ENCODE measurements around the gene SEC14L1. TPM values are rescaled to one million over a fixed set of nuclear protein-coding genes. Genes with fewer than 3 reads are reported as not detected.

Gene SEC14L1
- total RNA-seq, 2 experiments from 2014 or later, result 68.1 to 68.5 TPM

DNA sequence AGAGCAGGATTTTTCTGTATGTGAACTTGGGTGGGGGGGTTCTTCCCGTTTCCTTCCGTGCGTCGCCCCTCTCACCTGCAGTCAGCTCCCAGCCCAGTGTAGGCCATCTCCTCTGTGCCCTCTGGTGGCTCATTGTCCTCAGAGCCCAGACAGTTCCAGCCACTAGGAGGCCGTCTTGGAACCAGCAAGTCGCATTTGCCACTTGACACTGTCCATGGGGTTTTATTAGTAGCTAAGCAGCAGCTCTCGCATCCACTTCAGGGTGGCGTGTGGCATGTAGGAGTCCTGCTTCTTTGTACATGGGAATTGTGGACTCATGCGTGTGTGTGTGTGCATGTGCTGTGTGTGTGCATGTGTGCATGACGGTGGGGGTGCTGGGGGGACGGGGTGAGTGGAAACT is 74.0 kb downstream of the SEC14L1 start:
- H3K36me3 Mint-ChIP-seq, result peaks cover 36% of the 10 kb centered on the region
- no peak overlapping the region for H3K4me3 Mint-ChIP-seq
- intact Hi-C loops (cut with micrococcal nuclease), result no loop called here
- H3K27ac Mint-ChIP-seq, result no peak overlapping the region
- peak; percentile 38 for DNase-seq
- ChIA-PET CTCF (interaction anchor here (0.6 to 1.4 kb wide), 2 partner anchors 48 to 128 kb away, joined by 3 to 6 read pairs; no protein-coding TSS in a partner anchor), POLR2A (no interaction called here)
- no peaks in the 10 kb centered on the region for H3K9me3 Mint-ChIP-seq
- H3K4me1 Mint-ChIP-seq (ENCODE audit: low read depth), result no peaks in the 10 kb centered on the region
- H3K27me3 Mint-ChIP-seq, result no peaks in the 10 kb centered on the region

DNA sequence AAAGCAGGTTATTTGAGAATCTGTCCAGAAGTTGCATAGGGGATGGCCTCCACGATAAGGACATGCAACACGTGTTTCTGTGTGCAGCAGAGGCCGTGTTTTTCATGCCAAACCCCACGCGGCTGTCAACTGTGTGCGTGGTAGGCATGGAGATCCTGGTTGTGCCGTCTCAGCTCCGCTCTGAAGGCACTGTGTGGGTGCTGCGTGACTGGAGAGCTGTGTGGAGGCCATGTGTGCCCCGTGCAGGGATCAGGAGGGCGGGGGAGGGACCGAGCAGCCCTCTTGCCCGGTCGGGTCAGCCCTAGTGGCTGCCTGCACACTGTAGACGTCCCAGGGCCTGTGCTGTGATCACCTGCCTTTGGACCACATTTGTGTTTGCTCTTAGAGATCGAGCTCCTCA is 74.5 kb downstream of the SEC14L1 start:
- no peak for DNase-seq
- Mint-ChIP-seq H3K4me3 (no peak overlapping the region), H3K9me3 (no peaks in the 10 kb centered on the region), H3K36me3 (peaks cover 32% of the 10 kb centered on the region), H3K27me3 (no peaks in the 10 kb centered on the region), H3K27ac (no peak overlapping the region), H3K4me1 (ENCODE audit: low read depth) (no peaks in the 10 kb centered on the region)
- CTCF ChIA-PET, result interaction anchor here (0.6 to 1.4 kb wide), 3 partner anchors 32 to 128 kb away, joined by 3 to 6 read pairs (median 3); no protein-coding TSS in a partner anchor
- POLR2A ChIA-PET, result no interaction called here
- intact Hi-C loops (cut with micrococcal nuclease), result no loop called here

DNA sequence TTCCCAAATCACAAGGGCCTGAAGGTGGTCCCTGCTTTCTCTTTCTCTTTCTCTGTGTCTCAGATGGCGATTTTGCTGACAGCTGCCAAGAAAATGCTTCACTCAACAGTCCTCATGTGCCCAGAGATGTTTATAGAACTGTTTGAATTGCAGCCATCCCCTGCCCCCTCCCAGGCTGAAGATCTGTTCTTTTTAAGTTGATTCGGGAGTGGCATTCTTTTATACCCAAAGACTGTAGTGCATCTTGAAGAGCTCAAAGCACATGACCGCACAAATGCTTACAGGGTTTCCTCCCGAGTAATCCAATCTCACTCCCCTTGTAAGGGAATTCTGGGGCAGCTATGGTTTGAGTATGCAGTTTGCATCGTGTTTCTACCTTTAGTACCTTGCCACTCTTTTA is 75.7 kb downstream of the SEC14L1 start:
- Mint-ChIP-seq H3K36me3 (peaks cover 23% of the 10 kb centered on the region), H3K27ac (no peak overlapping the region), H3K27me3 (no peaks in the 10 kb centered on the region), H3K4me3 (no peak overlapping the region), H3K4me1 (ENCODE audit: low read depth) (no peaks in the 10 kb centered on the region), H3K9me3 (no peaks in the 10 kb centered on the region)
- intact Hi-C loops (cut with micrococcal nuclease), result no loop called here
- POLR2A ChIA-PET, result no interaction called here
- DNase-seq, result no peak
- CTCF ChIA-PET, result interaction anchor here (0.9 to 1.4 kb wide), 1 partner anchor 31 kb away, joined by 3 read pairs; no protein-coding TSS in a partner anchor

DNA sequence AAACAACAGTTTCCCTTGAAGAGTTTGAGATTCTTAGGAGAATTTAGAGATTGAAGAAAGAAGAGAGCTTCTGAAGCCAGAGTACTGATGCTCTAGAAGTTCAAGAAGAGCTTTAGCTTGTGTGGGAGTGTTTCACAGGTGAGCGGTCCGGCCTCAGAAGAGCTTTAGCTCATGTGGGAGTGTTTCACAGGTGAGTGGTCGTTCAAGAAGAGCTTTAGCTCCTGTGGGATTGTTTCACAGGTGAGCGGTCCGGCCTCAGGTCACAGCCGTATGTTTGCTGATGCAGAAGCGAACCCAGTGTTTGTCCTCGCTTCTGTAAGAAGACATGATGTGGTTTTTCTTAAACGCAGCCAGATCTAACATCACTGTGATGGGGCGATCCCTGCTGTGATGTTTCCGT is 76.4 kb downstream of the SEC14L1 start:
- Mint-ChIP-seq H3K27ac (no peak overlapping the region), H3K27me3 (no peaks in the 10 kb centered on the region), H3K4me3 (no peak overlapping the region), H3K9me3 (no peaks in the 10 kb centered on the region), H3K4me1 (ENCODE audit: low read depth) (no peaks in the 10 kb centered on the region), H3K36me3 (peaks cover 18% of the 10 kb centered on the region)
- DNase-seq, result no peak
- ChIA-PET CTCF (interaction anchor here (0.9 kb wide), 1 partner anchor 31 kb away, joined by 3 read pairs; no protein-coding TSS in a partner anchor), POLR2A (no interaction called here)
- intact Hi-C loops (cut with micrococcal nuclease), result no loop called here

GRCh38 chr17:77217566-77217965 is 76.8 kb downstream of the SEC14L1 start:
- Mint-ChIP-seq H3K4me1 (ENCODE audit: low read depth) (no peaks in the 10 kb centered on the region), H3K4me3 (no peak overlapping the region), H3K27me3 (no peaks in the 10 kb centered on the region), H3K27ac (no peak overlapping the region), H3K36me3 (peaks cover 16% of the 10 kb centered on the region), H3K9me3 (no peaks in the 10 kb centered on the region)
- ChIA-PET CTCF (interaction anchor here (0.9 kb wide), 1 partner anchor 30 kb away, joined by 3 read pairs; no protein-coding TSS in a partner anchor), POLR2A (no interaction called here)
- DNase-seq, result no peak
- intact Hi-C loops (cut with micrococcal nuclease), result no loop called here

DNA sequence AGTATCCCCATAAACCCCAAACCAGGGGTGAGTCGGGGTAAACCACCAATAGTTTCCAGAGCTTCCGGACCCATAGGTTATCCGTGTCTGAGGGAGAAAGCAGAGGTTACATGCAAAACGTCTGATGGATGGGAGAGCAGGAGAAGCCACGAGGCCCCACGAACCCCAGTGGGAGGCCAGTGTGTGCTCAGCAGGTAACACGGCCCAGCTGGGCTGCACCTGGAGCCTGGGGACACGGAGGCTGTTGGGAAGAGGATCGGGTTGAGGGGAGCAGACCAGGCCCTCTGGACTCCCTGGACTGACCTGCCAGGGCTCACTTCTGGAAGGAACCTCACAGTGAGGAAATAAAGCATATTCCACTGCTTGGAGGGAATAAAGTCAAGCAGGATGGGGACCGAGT is 78.1 kb downstream of the SEC14L1 start:
- Mint-ChIP-seq H3K9me3 (no peaks in the 10 kb centered on the region), H3K27ac (no peak overlapping the region), H3K36me3 (peaks cover 13% of the 10 kb centered on the region), H3K27me3 (no peaks in the 10 kb centered on the region), H3K4me3 (no peak overlapping the region), H3K4me1 (ENCODE audit: low read depth) (no peaks in the 10 kb centered on the region)
- ChIA-PET POLR2A (no interaction called here), CTCF (no interaction called here)
- no peak for DNase-seq
- intact Hi-C loops (cut with micrococcal nuclease), result no loop called here

DNA sequence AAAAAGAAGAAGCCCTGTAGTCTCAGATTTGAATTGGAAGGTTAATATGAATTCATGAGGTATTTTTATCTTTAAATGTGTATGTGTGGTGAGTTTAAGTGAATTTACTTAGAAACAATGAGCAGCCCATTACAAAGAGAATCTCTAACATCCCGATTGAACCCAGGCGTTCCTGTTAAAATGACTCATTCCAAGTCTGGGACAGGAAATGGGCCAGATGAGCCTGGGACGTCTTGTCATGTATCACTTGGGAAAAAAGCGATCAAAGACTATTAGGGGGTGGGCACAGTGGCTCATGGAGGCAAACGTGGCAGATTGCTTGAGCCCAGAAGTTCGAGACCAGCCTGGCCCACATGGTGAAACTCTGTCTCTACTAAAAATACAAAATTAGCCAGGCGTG is 81.6 kb downstream of the SEC14L1 start:
- no peak overlapping the region for H3K4me3 Mint-ChIP-seq
- peaks cover 8% of the 10 kb centered on the region for H3K36me3 Mint-ChIP-seq
- H3K27me3 Mint-ChIP-seq, result no peaks in the 10 kb centered on the region
- intact Hi-C loops (cut with micrococcal nuclease), result no loop called here
- CTCF ChIA-PET, result no interaction called here
- no peak overlapping the region for H3K27ac Mint-ChIP-seq
- DNase-seq, result no peak
- H3K9me3 Mint-ChIP-seq, result peaks cover 13% of the 10 kb centered on the region
- POLR2A ChIA-PET, result no interaction called here
- H3K4me1 Mint-ChIP-seq (ENCODE audit: low read depth), result no peaks in the 10 kb centered on the region

- no peak for DNase-seq
- H3K36me3 Mint-ChIP-seq, result peaks cover 4% of the 10 kb centered on the region
- no peaks in the 10 kb centered on the region for H3K27me3 Mint-ChIP-seq
- ChIA-PET CTCF (no interaction called here), POLR2A (no interaction called here)
- no peak overlapping the region for H3K4me3 Mint-ChIP-seq
- intact Hi-C loops (cut with micrococcal nuclease), result no loop called here
- no peaks in the 10 kb centered on the region for H3K4me1 Mint-ChIP-seq (ENCODE audit: low read depth)
- no peak overlapping the region for H3K27ac Mint-ChIP-seq
- H3K9me3 Mint-ChIP-seq, result peaks cover 13% of the 10 kb centered on the region
These were observed 83.1 kb downstream of the SEC14L1 start for GRCh38 chr17:77223642-77224420.

DNA sequence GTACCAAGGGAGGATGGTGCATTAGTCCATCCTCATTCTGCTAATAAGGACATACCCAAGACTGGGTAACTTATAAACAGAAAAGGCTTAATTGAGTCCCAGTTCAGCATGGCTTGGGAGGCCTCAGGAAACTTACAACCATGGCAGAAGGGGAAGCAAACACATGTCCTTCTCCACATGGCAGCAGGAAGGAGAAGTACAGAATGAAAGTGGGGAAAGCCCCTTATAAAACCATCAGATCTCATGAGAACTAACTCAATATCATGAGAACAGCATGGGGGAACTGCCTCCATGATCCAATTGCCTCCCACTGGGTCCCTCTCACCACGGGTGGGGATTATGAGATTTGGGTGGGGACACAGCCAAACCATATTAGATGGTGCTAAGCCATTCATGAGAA is 84.5 kb downstream of the SEC14L1 start:
- peaks cover 3% of the 10 kb centered on the region for H3K36me3 Mint-ChIP-seq
- H3K9me3 Mint-ChIP-seq, result peaks cover 13% of the 10 kb centered on the region
- ChIA-PET POLR2A (no interaction called here), CTCF (no interaction called here)
- no peaks in the 10 kb centered on the region for H3K4me1 Mint-ChIP-seq (ENCODE audit: low read depth)
- no peak overlapping the region for H3K4me3 Mint-ChIP-seq
- DNase-seq, result no peak
- H3K27me3 Mint-ChIP-seq, result no peaks in the 10 kb centered on the region
- intact Hi-C loops (cut with micrococcal nuclease), result no loop called here
- no peak overlapping the region for H3K27ac Mint-ChIP-seq

DNA sequence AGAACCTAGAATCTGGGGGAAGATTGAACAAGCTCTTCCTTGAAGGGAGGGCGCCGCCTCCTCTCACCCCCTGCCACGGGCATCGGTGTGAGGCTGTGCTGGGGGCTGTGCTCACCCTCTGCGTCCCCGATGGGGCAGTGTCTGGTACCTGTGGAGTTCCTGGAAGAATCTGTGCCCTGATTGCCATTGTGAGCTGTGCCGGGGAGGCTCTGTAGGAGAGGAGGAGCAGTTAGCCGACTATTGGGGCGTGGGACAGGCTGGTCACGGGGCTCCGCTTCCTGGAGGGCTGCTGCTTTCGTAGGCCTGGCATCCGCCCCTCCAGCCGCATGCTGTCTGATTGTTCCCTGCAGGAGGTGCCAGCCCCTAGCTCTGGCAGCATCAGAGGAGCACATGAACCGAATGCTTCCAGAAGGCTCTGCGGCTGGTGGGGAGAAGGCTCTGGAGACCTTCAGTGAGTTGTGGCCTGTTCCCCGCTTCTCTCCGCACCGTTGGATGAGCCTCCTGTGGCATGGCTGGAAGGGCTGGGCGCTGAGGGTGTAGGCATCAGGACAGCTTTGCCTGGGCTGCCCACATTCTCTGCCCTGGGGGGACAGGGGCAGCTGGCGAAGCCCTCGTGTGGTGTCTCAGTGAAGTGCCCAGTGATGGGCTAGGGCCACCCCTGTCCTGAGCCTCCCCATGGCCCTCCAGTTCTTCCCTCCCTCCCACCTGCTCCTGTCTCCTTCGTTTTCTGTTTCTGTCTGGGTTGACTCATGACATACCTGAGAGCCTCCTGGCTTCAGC is 86.9 kb downstream of the SEC14L1 start:
- H3K4me1 Mint-ChIP-seq (ENCODE audit: low read depth), result no peaks in the 10 kb centered on the region
- POLR2A ChIA-PET, result no interaction called here

DNA sequence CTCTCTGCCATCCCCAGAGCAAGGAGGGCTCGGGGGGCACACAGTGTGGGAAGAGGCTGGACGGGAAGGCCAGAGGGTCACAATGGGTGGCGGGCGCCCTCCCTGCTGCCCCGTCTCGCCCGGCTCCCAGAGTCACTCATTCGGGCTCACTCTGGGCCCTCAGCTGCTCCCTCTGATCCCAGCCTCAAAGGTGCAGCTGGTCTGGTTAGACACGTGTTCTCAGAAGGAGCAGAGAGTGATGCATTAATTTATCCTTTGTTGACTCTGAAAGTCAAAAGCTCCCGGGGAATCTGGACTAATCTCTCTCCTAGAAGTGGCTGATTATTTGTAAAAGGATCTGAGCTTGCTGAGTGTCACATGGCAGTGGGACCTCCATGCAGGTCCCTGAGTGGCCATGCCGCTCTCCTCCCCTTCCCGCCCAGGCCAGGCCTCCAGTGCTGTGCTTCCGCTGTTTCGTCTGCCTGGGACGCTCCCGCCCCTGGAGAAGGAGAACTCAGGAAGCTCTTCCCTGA is 87.5 kb downstream of the SEC14L1 start:
- intact Hi-C loops (cut with micrococcal nuclease), result no loop called here
- Mint-ChIP-seq H3K27ac (no peak overlapping the region), H3K4me1 (ENCODE audit: low read depth) (no peaks in the 10 kb centered on the region), H3K4me3 (no peak overlapping the region), H3K9me3 (peaks cover 13% of the 10 kb centered on the region), H3K27me3 (no peaks in the 10 kb centered on the region), H3K36me3 (peaks cover 3% of the 10 kb centered on the region)
- POLR2A ChIA-PET, result no interaction called here
- CTCF ChIA-PET, result no interaction called here
- DNase-seq, result no peak

More for the DNA sequence above, 86.9 kb downstream of the SEC14L1 start:
- Mint-ChIP-seq H3K36me3 (peaks cover 3% of the 10 kb centered on the region), H3K27ac (no peak overlapping the region), H3K9me3 (peaks cover 13% of the 10 kb centered on the region), H3K27me3 (no peaks in the 10 kb centered on the region), H3K4me3 (no peak overlapping the region)
- no peak for DNase-seq
- intact Hi-C loops (cut with micrococcal nuclease), result no loop called here
- CTCF ChIA-PET, result interaction anchor here (0.6 kb wide), 1 partner anchor 216 kb away, joined by 3 read pairs; no protein-coding TSS in a partner anchor

GRCh38 chr17:77228816-77229215 is 88.0 kb downstream of the SEC14L1 start:
- Mint-ChIP-seq H3K36me3 (peaks cover 3% of the 10 kb centered on the region), H3K4me1 (ENCODE audit: low read depth) (peaks cover 2% of the 10 kb centered on the region), H3K4me3 (no peak overlapping the region), H3K9me3 (peaks cover 13% of the 10 kb centered on the region), H3K27ac (no peak overlapping the region), H3K27me3 (no peaks in the 10 kb centered on the region)
- ChIA-PET POLR2A (no interaction called here), CTCF (interaction anchor here (0.7 kb wide), 1 partner anchor 8 kb away, joined by 4 read pairs; no protein-coding TSS in a partner anchor)
- DNase-seq, result no peak
- intact Hi-C loops (cut with micrococcal nuclease), result no loop called here
